Pancreas (tissue), 10 donors: ENCODE results near the gene MCOLN2. TPM values are rescaled to one million over a fixed set of nuclear protein-coding genes. Genes with fewer than 3 reads are reported as not detected.

ENCODE experiments used
- ATAC-seq, 4 donors: fragments of 200-7000 bp; cut with Tn5 transposase; one replicate each; pipeline versions ENCODE4 v1.8.0 to v1.9.1; 2020; ENCODE audit warnings: mild to moderate bottlenecking in 4 of 4, moderate library complexity in 4 of 4
- DNase-seq, 6 donors: peaks; one replicate each; pipeline ENCODE4 v3.0.0-alpha.2; 2020
- FAIRE-seq: peaks from 2 replicates; lab custom pipeline; 2012; peaks lifted over from hg19 to GRCh38; lab: Jason Lieb, UNC
- H3K27ac ChIP-seq, 4 donors: fragments of 200-600 bp; sonication (generic); 1 replicate in 3 of 4; 2 replicates in 1 of 4; pipeline versions ENCODE4 v1.5.0 to v1.8.0; 2020
- H3K27me3 ChIP-seq, 4 donors: fragments of 200-600 bp; one replicate each; pipeline ENCODE4 v1.8.0; 2021
- H3K36me3 ChIP-seq, 3 donors: fragments of 200-600 bp; sonication (generic) in 1 of 3; one replicate each; pipeline versions ENCODE4 v1.5.0 to v1.8.0; 2020 to 2021
- H3K4me1 ChIP-seq, 3 donors: fragments of 200-600 bp; one replicate each; pipeline ENCODE4 v1.8.0; 2021
- H3K4me3 ChIP-seq, 4 donors: fragments of 200-600 bp; sonication (generic) in 2 of 4; one replicate each; pipeline versions ENCODE4 v1.5.0 to v1.8.0; 2020 to 2021
- H3K9me3 ChIP-seq, 4 donors: fragments of 200-600 bp; one replicate each; pipeline ENCODE4 v1.8.0; 2021
- WGBS, 2 donors: extraction: QIAGEN DNeasy Blood & Tissue Kit; methylation state at CpG; one replicate each; pipeline ENCODE4 v1.1.7; 2013; 5-methylcytosine and 5-hydroxymethylcytosine counted together
- intact Hi-C, 3 donors: fragments of 100-400 bp; cut with DNase I; formaldehyde crosslinking; loops; one replicate each; pipeline versions ENCODE4 v1.11.1 to v1.14.2; 2022
- polyA plus RNA-seq, 2 donors: library from polyadenylated mRNA; stranded (reverse); fragments of 200-250 nt; gene quantifications; one replicate each; pipeline ENCODE4 v1.2.3, GENCODE V29; 2013
- total RNA-seq, 6 donors: library from RNA; stranded (reverse); fragmentation: NEBNext Ultra II Directional in 4 of 6; extraction: Animal tissue kit (Norgen Biotek cat#: 25700) in 4 of 6; gene quantifications; one replicate each; pipeline versions ENCODE4 v1.2.1 to v1.2.4, GENCODE V29; 2021 to 2023
- TF ChIP-seq, protein P1 (sequence below), 4 donors: fragments of 200-600 bp; sonication (generic) in 3 of 4; IDR thresholded peaks; one replicate each; pipeline versions ENCODE4 v1.5.0 to v1.8.0; 2021; ENCODE audit warnings: antibody characterized with exemption in 4 of 4
- donor health status: healthy with polysubstance abuse.
- donor health status: DM: no; HTN: no; CAD: no; lungs with moderate emphysema.
- donor health status: DM: no; HTN: no; CAD: no.
- donor health status: control.
- donor health status: control.
- donor health status: Bipolar disorder and iron deficiency.
- donor health status: DM: yes; HTN: yes; CAD: no.
- donor health status: DM: no; HTN: no; CAD: no.
- donor health status: DM: no; HTN: no; CAD: no.
- donor health status: DM: yes; HTN: yes; CAD: no.

Gene MCOLN2
- total and polyA plus RNA-seq, 8 donors: 0.47 to 1.7 (median 0.97) TPM

DNA sequence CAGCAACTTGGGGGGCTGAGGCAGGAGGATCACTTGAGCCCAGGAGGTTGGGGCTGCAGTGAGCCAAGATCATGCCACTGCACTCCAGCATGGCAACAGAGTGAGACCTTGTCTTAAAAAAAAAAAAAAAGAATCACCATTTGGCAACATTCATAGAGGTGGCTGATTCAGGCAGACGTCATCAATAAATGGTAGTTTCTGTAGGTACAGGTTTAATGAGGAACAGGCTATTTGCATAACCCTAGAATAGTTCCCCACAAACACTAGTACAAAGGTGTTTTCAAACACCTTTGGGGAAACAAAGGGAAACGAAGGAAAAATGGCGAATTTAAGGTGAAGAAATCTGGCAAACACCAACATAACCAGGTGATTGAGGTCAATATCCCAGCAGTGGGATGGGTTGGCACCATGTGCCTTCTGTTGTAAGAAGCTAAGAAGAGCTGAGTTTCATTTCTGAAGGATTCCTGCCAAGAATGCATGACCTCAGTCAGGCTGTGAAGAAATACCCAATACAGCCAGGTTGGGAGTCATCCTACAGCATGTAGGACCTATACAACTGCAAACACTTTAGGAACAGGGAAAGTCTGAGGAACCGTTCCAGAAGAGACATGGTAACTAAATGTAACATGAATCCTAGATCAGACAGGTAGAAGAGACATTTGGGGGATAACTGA is 109.5 kb downstream of the MCOLN2 start:
- Histone ChIP-seq H3K27ac (no peak overlapping the region), H3K4me3 (no peak overlapping the region), H3K4me1 (peaks cover 0 to 9% (median 0%) of the 10 kb centered on the region in 3 donors), H3K36me3 (no peaks in the 10 kb centered on the region), H3K27me3 (no peaks in the 10 kb centered on the region), H3K9me3 (no peaks in the 10 kb centered on the region)
- WGBS, 2 donors: 88 to 93% methylated on average over 4 of the region's 4 CpGs
- peak in 1 of 6 donors; percentile 13 for DNase-seq
- ATAC-seq: peak in 3 of 4 donors; percentile 33 to 44 (median 35)
- FAIRE-seq: no peak
- TF ChIP-seq, protein P1, sequence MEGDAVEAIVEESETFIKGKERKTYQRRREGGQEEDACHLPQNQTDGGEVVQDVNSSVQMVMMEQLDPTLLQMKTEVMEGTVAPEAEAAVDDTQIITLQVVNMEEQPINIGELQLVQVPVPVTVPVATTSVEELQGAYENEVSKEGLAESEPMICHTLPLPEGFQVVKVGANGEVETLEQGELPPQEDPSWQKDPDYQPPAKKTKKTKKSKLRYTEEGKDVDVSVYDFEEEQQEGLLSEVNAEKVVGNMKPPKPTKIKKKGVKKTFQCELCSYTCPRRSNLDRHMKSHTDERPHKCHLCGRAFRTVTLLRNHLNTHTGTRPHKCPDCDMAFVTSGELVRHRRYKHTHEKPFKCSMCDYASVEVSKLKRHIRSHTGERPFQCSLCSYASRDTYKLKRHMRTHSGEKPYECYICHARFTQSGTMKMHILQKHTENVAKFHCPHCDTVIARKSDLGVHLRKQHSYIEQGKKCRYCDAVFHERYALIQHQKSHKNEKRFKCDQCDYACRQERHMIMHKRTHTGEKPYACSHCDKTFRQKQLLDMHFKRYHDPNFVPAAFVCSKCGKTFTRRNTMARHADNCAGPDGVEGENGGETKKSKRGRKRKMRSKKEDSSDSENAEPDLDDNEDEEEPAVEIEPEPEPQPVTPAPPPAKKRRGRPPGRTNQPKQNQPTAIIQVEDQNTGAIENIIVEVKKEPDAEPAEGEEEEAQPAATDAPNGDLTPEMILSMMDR (IDR thresholded peaks at IDR 0.05): no peak
- intact Hi-C loops: no loop called here

DNA sequence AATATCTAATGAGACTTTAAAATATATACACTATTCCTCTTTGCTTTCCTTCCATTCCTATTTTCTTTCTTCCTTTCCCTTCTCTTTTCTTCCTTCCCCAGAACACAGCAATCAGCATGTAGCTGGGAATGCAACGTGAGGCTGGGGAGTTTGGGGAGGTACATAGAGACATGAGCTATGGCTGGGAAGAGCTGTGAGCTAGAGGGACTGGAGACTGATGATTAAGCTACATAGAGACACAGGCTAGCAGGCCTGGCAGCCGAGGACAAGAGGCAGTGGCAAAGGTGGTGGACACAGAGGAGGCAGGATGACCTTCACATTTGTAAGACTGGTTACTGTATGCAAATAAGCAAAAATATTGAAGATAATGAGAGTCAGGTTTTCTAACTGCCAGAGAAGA is 111.4 kb downstream of the MCOLN2 start:
- no peak for FAIRE-seq
- no peak for DNase-seq
- Histone ChIP-seq H3K9me3 (no peaks in the 10 kb centered on the region), H3K4me1 (no peaks in the 10 kb centered on the region), H3K27ac (no peak overlapping the region), H3K36me3 (no peaks in the 10 kb centered on the region), H3K4me3 (no peak overlapping the region), H3K27me3 (no peaks in the 10 kb centered on the region)
- intact Hi-C loops: no loop called here
- peak in 2 of 4 donors; percentile 32 to 36 for ATAC-seq
- TF ChIP-seq, protein P1 (IDR thresholded peaks at IDR 0.05): no peak
- 26 to 43% methylated on average over 2 of the region's 2 CpGs for whole genome bisulfite sequencing, 2 donors

DNA sequence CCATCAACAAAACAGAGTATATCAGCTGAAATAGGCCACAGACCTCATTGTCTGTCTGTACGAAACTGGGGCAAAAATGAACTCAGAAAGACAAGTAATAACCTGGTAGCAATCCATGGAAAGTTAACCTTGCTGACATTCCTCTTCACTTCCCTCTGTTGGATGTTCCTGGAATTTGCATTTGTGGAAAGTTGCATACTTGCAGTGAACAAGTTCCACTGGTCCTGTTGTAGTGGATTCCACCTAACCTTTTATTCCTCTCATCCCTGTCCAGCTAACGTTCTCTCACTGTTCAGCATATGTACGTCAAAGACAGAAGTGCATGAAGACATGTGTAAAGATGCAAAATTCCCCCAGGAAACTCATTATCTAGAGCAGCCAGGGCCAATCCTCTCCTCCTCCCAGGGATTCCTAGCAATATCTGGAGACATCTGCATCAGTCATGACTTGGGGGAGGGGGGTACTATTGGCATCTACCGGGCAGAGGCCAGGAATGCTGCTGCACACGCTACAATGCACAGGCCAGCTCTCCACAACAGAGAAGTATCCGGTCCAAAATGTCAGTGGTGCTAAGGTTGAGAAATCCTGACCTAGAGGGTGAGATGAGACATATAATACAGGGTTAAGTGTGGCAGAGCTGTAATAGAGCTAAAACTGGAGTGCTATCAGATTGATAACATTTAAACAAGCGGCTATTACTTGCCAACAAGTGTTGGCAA is 112.1 kb downstream of the MCOLN2 start:
- Histone ChIP-seq H3K4me1 (no peaks in the 10 kb centered on the region), H3K9me3 (no peaks in the 10 kb centered on the region), H3K4me3 (no peak overlapping the region), H3K27me3 (no peaks in the 10 kb centered on the region), H3K36me3 (no peaks in the 10 kb centered on the region), H3K27ac (no peak overlapping the region)
- DNase-seq (no peak), ATAC-seq (peak in 1 of 4 donors; percentile 32), FAIRE-seq (no peak)
- TF ChIP-seq, protein P1 (IDR thresholded peaks at IDR 0.05): no peak
- intact Hi-C loops: no loop called here
- 47 to 64% methylated on average over 7 of the region's 7 CpGs for WGBS, 2 donors

DNA sequence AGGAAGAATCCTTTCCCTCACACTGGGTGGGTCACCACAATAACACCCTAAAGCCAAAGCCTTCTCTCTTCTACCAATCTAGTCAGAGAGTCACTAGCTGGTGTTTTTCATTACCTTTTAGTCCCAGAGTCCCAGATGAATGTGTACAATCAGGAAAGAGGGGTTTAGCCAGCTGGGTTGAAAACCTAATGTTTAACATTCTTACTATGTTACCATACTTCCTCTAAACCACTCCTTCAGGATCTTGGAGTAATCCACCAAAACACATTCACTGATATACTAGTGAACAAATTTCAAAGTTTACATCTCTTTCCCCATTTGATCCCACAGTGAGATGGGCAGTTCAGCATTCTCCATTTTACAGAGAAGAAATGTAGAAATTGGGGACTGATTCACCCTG is 113.6 kb downstream of the MCOLN2 start:
- ATAC-seq (no peak), FAIRE-seq (no peak)
- TF ChIP-seq, protein P1 (IDR thresholded peaks at IDR 0.05): no peak

DNA sequence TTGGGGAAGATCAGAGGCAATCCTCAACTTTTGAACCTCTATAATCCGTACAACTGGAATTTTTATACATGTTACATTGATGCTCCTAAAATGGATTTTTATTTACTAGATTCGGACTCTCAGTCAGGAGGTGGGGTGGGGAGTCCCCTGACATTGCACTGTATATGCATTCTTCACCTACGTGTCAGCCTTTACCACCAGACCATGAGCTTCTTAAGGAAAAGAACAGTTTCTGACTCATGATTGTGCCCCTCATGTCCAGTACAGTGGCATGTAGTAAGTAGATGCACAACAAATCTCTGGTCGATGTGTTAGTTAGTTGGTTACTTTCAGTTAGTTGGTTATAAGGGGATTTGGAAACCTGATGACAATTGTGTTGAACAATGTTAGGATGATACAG is 119.3 kb downstream of the MCOLN2 start:
- Histone ChIP-seq H3K9me3 (no peaks in the 10 kb centered on the region), H3K27me3 (no peaks in the 10 kb centered on the region), H3K4me3 (no peak overlapping the region), H3K4me1 (no peaks in the 10 kb centered on the region), H3K27ac (no peak overlapping the region), H3K36me3 (no peaks in the 10 kb centered on the region)
- ATAC-seq: no peak
- DNase-seq: no peak
- WGBS, 2 donors: 90 to 95% methylated on average over 4 of the region's 4 CpGs
- TF ChIP-seq, protein P1 (IDR thresholded peaks at IDR 0.05): no peak
- FAIRE-seq: no peak
- intact Hi-C loops: no loop called here

More for the DNA sequence above, 113.6 kb downstream of the MCOLN2 start:
- no peak overlapping the region for H3K27ac ChIP-seq
- no peak overlapping the region for H3K4me3 ChIP-seq
- no peaks in the 10 kb centered on the region for H3K27me3 ChIP-seq
- intact Hi-C loops: no loop called here
- no peaks in the 10 kb centered on the region for H3K4me1 ChIP-seq
- H3K9me3 ChIP-seq: no peaks in the 10 kb centered on the region
- H3K36me3 ChIP-seq: no peaks in the 10 kb centered on the region
- DNase-seq: no peak
